Endothelial cell of umbilical vein (primary cell): ENCODE measurements around the gene CHCHD3. TPM values are rescaled to one million over a fixed set of nuclear protein-coding genes. Genes with fewer than 3 reads are reported as not detected.

ENCODE experiments used
- polyA plus RNA-seq, 4 experiments: library from polyadenylated mRNA; depleted of rRNA in 3 of 4; stranded (reverse) in 3 of 4; unstranded in 1 of 4; fragments of >200 nt; gene quantifications; 2 replicates each; pipeline versions ENCODE4 v1.2.1 to v1.2.3, GENCODE V29; 2011 to 2012; ENCODE audit warnings: missing spikeins in 1 of 4
- small RNA-seq: library from RNA; depleted of rRNA; stranded (forward); fragments of <200 nt; gene quantifications from one replicate; pipeline ENCODE3, GENCODE V24; 2012; ENCODE audit warnings: low replicate concordance, low read depth; ENCODE audit not compliant: insufficient read depth, insufficient read length
- total RNA-seq: library from RNA; stranded (reverse); gene quantifications from 2 replicates; pipeline ENCODE4 v1.2.3, GENCODE V29; 2021

CHCHD3 gene
- total and polyA plus RNA-seq, 2 donors (not counting 3 experiments of a cell fraction or from before 2014, with no cell fraction given), result 22.0 to 63.7 TPM

Small RNA genes lying within 50 kb of the gene (small RNA-seq; reads per million reads assigned to genes)
- not detected for gene RF00218
- not detected for gene RNU6-92P

Other genes with a start within 250 kb of the CHCHD3 start
- 69.6 and 73.1 TPM in 2 replicates for gene EXOC4, start 171.0 kb upstream of the CHCHD3 start, total RNA-seq
- 17.9 and 20.3 TPM in 2 replicates for gene EXOC4, start 171.0 kb upstream of the CHCHD3 start, polyA plus RNA-seq